Type B pancreatic cell (in vitro differentiated cells): ENCODE data around the gene PTGDS. TPM values are rescaled to one million over a fixed set of nuclear protein-coding genes. Genes with fewer than 3 reads are reported as not detected.
A peak's percentile ranks its signal among the peaks of the same experiment; 100 is the strongest.

ENCODE experiments used
- DNase-seq: peaks from one replicate; pipeline ENCODE4 v3.0.0; 2021; ENCODE audit warnings: mixed read lengths; ENCODE audit not compliant: unreplicated experiment; ENCODE audit errors: extremely low spot score
- H3K27ac Mint-ChIP-seq: 2 replicates; pipeline ENCODE4 v1.8.0; 2021; ENCODE audit warnings: mild to moderate bottlenecking, mixed read lengths
- H3K27me3 Mint-ChIP-seq: 2 replicates; pipeline ENCODE4 v1.8.0; 2021; ENCODE audit warnings: mixed read lengths
- H3K36me3 Mint-ChIP-seq: 2 replicates; pipeline ENCODE4 v1.8.0; 2021; ENCODE audit warnings: mixed read lengths
- H3K4me1 Mint-ChIP-seq: one replicate; pipeline ENCODE4 v1.8.0; 2021; ENCODE audit warnings: mixed read lengths; ENCODE audit not compliant: unreplicated experiment
- H3K4me3 Mint-ChIP-seq: 2 replicates; pipeline ENCODE4 v1.8.0; 2021; ENCODE audit warnings: mild to moderate bottlenecking, mixed read lengths
- H3K9me3 Mint-ChIP-seq: 2 replicates; pipeline ENCODE4 v1.8.0; 2021; ENCODE audit warnings: mixed read lengths
- long read RNA-seq: library from polyadenylated mRNA; unstranded; transcript quantifications from one replicate; pipeline ENCODE4 v2.0.0, GENCODE V29; 2020
- total RNA-seq: library from RNA; stranded (reverse); gene quantifications from 2 replicates; pipeline ENCODE4 v1.2.1, GENCODE V29; 2021; ENCODE audit warnings: low replicate concordance
- TF ChIP-seq, protein P1 (sequence below): fragments of 200-600 bp; sonication (generic); conservative IDR thresholded peaks from 2 replicates; pipeline ENCODE4 v1.5.0; 2021; ENCODE audit warnings: antibody characterized with exemption, mild to moderate bottlenecking

Gene PTGDS
- 1.4 and 1.7 TPM in 2 replicates for total RNA-seq
- long read RNA-seq, result 0 reads

- H3K27me3 Mint-ChIP-seq, result no peaks in the 10 kb centered on the region
- DNase-seq, result no peak
- no peak within 1 kb of the TSS for H3K27ac Mint-ChIP-seq
- TF ChIP-seq, protein P1, sequence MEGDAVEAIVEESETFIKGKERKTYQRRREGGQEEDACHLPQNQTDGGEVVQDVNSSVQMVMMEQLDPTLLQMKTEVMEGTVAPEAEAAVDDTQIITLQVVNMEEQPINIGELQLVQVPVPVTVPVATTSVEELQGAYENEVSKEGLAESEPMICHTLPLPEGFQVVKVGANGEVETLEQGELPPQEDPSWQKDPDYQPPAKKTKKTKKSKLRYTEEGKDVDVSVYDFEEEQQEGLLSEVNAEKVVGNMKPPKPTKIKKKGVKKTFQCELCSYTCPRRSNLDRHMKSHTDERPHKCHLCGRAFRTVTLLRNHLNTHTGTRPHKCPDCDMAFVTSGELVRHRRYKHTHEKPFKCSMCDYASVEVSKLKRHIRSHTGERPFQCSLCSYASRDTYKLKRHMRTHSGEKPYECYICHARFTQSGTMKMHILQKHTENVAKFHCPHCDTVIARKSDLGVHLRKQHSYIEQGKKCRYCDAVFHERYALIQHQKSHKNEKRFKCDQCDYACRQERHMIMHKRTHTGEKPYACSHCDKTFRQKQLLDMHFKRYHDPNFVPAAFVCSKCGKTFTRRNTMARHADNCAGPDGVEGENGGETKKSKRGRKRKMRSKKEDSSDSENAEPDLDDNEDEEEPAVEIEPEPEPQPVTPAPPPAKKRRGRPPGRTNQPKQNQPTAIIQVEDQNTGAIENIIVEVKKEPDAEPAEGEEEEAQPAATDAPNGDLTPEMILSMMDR, result no peak
- no peaks in the 10 kb centered on the region for H3K9me3 Mint-ChIP-seq
- H3K36me3 Mint-ChIP-seq, result no peaks in the 10 kb centered on the region
- H3K4me3 Mint-ChIP-seq, result peak within 1 kb of the TSS; percentile 34
- peaks cover 5% of the 10 kb centered on the region for H3K4me1 Mint-ChIP-seq
Observed at GRCh38 chr9:136977223-136977622, at the start of gene PTGDS. TSS of gene PTGDS (plus strand) at chr9:136977504. CDS start at chr9:136977579, 75 bp downstream.

DNA sequence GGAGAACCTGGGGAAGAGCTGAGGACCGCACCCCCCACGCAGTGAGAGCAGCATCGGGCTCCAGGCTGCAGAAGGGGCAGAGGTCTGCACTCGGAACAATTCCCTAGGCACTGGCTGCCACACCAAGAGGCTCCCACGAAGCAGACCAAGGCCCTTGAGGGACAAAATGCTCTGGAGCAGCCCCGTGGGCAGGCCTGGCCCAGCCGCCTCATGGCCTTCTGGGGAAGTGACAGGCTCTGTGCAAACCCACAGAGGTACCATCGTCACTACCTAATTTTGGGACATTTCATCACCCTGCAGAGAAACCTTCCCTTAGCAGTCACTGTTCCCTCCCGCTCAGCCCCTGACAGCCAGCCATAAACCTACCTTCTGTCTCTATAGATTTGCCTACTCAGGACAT lies 48.7 kb upstream of the PTGDS start:
- Mint-ChIP-seq H3K9me3 (peaks cover 7% of the 10 kb centered on the region), H3K27ac (peak overlapping the region; percentile 3), H3K4me1 (peaks cover 9% of the 10 kb centered on the region), H3K4me3 (no peak overlapping the region), H3K36me3 (peaks cover 13% of the 10 kb centered on the region), H3K27me3 (no peaks in the 10 kb centered on the region)
- TF ChIP-seq, protein P1, result no peak
- no peak for DNase-seq

DNA sequence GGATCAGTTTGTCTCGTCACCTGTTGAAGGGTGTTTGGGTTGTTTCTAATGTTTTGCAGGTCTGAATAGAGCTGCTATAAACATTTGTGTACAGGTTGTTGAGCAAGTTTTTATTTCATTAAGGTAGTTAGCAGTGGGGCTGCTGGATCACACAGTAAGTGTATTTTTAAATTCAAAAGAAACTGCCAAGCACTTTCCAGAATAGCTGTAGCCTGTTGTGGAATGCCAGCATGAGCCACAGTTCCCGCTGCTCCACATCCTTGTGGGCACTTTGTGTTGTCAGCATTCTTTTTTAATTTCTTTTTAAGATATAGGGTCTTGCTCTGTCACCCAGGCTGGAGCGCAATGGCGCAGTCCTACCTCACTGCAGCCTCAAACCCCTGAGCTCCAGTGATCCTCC lies 47.3 kb upstream of the PTGDS start:
- no peak overlapping the region for H3K4me3 Mint-ChIP-seq
- peaks cover 7% of the 10 kb centered on the region for H3K9me3 Mint-ChIP-seq
- TF ChIP-seq, protein P1, result no peak
- H3K27ac Mint-ChIP-seq, result no peak overlapping the region
- no peak for DNase-seq
- H3K4me1 Mint-ChIP-seq, result peaks cover 9% of the 10 kb centered on the region
- H3K36me3 Mint-ChIP-seq, result peaks cover 18% of the 10 kb centered on the region
- H3K27me3 Mint-ChIP-seq, result no peaks in the 10 kb centered on the region

GRCh38 chr9:136931611-136932130 lies 45.6 kb upstream of the PTGDS start:
- Mint-ChIP-seq H3K36me3 (peaks cover 18% of the 10 kb centered on the region), H3K27me3 (no peaks in the 10 kb centered on the region), H3K4me3 (no peak overlapping the region), H3K27ac (peak overlapping the region; percentile 90), H3K9me3 (peaks cover 7% of the 10 kb centered on the region), H3K4me1 (peaks cover 9% of the 10 kb centered on the region)
- TF ChIP-seq, protein P1, result no peak
- DNase-seq, result no peak

- TF ChIP-seq, protein P1, result no peak
- H3K36me3 Mint-ChIP-seq, result peaks cover 24% of the 10 kb centered on the region
- H3K9me3 Mint-ChIP-seq, result peaks cover 7% of the 10 kb centered on the region
- H3K4me1 Mint-ChIP-seq, result no peaks in the 10 kb centered on the region
- H3K27me3 Mint-ChIP-seq, result no peaks in the 10 kb centered on the region
- H3K4me3 Mint-ChIP-seq, result no peak overlapping the region
- no peak overlapping the region for H3K27ac Mint-ChIP-seq
- no peak for DNase-seq
Observed at GRCh38 chr9:136934277-136934676, 43.0 kb upstream of the PTGDS start.
